HG03575 (cell line): ENCODE results near the gene TRIM45.
"Not testable (repeated sequence)": the region's sequence is repeated elsewhere in the genome, so short reads cannot be mapped to it uniquely, and the experiment has no call there.

Experiments
- ATAC-seq: cut with Tn5 transposase; IDR thresholded peaks from one replicate; pipeline ENCODE4 v1.9.1; 2021; ENCODE audit not compliant: unreplicated experiment, insufficient number of reproducible peaks, low FRiP score; ENCODE audit errors: extremely low read depth

The TRIM45 gene

GRCh38 chr1:117121589-117122329, at the start of gene TRIM45:
Gene TRIM45 (minus strand): TSS chr1:117121749. CDS start chr1:117121201, 548 bp downstream.
- peak; percentile 44 for ATAC-seq

GRCh38 chr1:117169871-117170596, 48.5 kb upstream of the TRIM45 start:
- no peak for ATAC-seq

- ATAC-seq: no peak
Measured at GRCh38 chr1:117167402-117167801, 45.9 kb upstream of the TRIM45 start.

- no peak for ATAC-seq
Measured at GRCh38 chr1:117166076-117166475, 44.5 kb upstream of the TRIM45 start.

- ATAC-seq: no peak
Measured at GRCh38 chr1:117164209-117164608, 42.7 kb upstream of the TRIM45 start.

- no peak for ATAC-seq
Measured at GRCh38 chr1:117162816-117163215, 41.3 kb upstream of the TRIM45 start.

GRCh38 chr1:117161887-117162286, 40.3 kb upstream of the TRIM45 start:
- no peak for ATAC-seq

GRCh38 chr1:117151305-117151704, 29.8 kb upstream of the TRIM45 start:
- ATAC-seq: not testable (repeated sequence)

- no peak for ATAC-seq
Measured at GRCh38 chr1:117150316-117150715, 28.8 kb upstream of the TRIM45 start.

GRCh38 chr1:117147856-117148588, 26.5 kb upstream of the TRIM45 start:
- no peak for ATAC-seq

GRCh38 chr1:117147341-117147831, 25.8 kb upstream of the TRIM45 start:
- no peak for ATAC-seq

GRCh38 chr1:117146575-117147340, 25.2 kb upstream of the TRIM45 start:
- no peak for ATAC-seq

- no peak for ATAC-seq
Measured at GRCh38 chr1:117146072-117146471, 24.5 kb upstream of the TRIM45 start.

- ATAC-seq: no peak
Measured at GRCh38 chr1:117143871-117144270, 22.3 kb upstream of the TRIM45 start.

GRCh38 chr1:117143172-117143571, 21.6 kb upstream of the TRIM45 start:
- ATAC-seq: no peak

GRCh38 chr1:117142200-117142599, 20.7 kb upstream of the TRIM45 start:
- ATAC-seq: no peak

GRCh38 chr1:117138561-117138960, 17.0 kb upstream of the TRIM45 start:
- ATAC-seq: no peak

GRCh38 chr1:117138106-117138505, 16.6 kb upstream of the TRIM45 start:
- ATAC-seq: no peak

GRCh38 chr1:117137281-117137855, 15.8 kb upstream of the TRIM45 start:
- no peak for ATAC-seq
